Chondrocyte (in vitro differentiated cells): Measurements from ENCODE around the gene UBXN4. TPM values are rescaled to one million over a fixed set of nuclear protein-coding genes. Genes with fewer than 3 reads are reported as not detected.

ENCODE experiments used
- DNase-seq: peaks from one replicate; pipeline ENCODE4 v3.0.0; 2021; ENCODE audit warnings: mixed read lengths, low spot score
- H3K27ac Mint-ChIP-seq: one replicate; pipeline ENCODE4 v1.8.0; 2021; ENCODE audit warnings: mild to moderate bottlenecking, moderate library complexity, mixed read lengths; ENCODE audit not compliant: unreplicated experiment
- H3K27me3 Mint-ChIP-seq: 2 replicates; pipeline ENCODE4 v1.8.0; 2021; ENCODE audit warnings: low read depth, mixed read lengths
- H3K36me3 Mint-ChIP-seq: 2 replicates; pipeline ENCODE4 v1.8.0; 2021; ENCODE audit warnings: low read depth, mixed read lengths
- H3K4me1 Mint-ChIP-seq: 2 replicates; pipeline ENCODE4 v1.8.0; 2021; ENCODE audit warnings: low read depth, mild to moderate bottlenecking, mixed read lengths
- H3K4me3 Mint-ChIP-seq: one replicate; pipeline ENCODE4 v1.8.0; 2021; ENCODE audit warnings: mild to moderate bottlenecking, moderate library complexity, mixed read lengths; ENCODE audit not compliant: unreplicated experiment
- H3K9me3 Mint-ChIP-seq: 2 replicates; pipeline ENCODE4 v1.8.0; 2021; ENCODE audit warnings: low read depth, mixed read lengths
- CTCF ChIP-seq: fragments of 200-600 bp; sonication (generic); IDR thresholded peaks from 2 replicates; pipeline ENCODE4 v1.5.0; 2021; ENCODE audit warnings: antibody characterized with exemption, mild to moderate bottlenecking, moderate library complexity
- total RNA-seq: library from RNA; stranded (reverse); gene quantifications from 3 replicates; pipeline ENCODE4 v1.2.1, GENCODE V29; 2021

Gene UBXN4
- total RNA-seq, 1 donor from 2014 or later = 72.5 TPM

- TF ChIP-seq CTCF = peak; percentile 38
- H3K36me3 Mint-ChIP-seq = peaks cover 12% of the 10 kb centered on the region
- peak overlapping the region; percentile 90 for H3K27ac Mint-ChIP-seq
- H3K27me3 Mint-ChIP-seq = no peaks in the 10 kb centered on the region
- no peak for DNase-seq
- H3K9me3 Mint-ChIP-seq = peaks cover 3% of the 10 kb centered on the region
- no peak overlapping the region for H3K4me3 Mint-ChIP-seq
- peaks cover 44% of the 10 kb centered on the region for H3K4me1 Mint-ChIP-seq
Measured at GRCh38 chr2:135744760-135745314, 3.2 kb downstream of the UBXN4 start.

GRCh38 chr2:135745545-135745944, 3.9 kb downstream of the UBXN4 start:
- Mint-ChIP-seq H3K9me3 (peaks cover 3% of the 10 kb centered on the region), H3K4me3 (no peak overlapping the region), H3K27me3 (no peaks in the 10 kb centered on the region), H3K36me3 (peaks cover 12% of the 10 kb centered on the region), H3K27ac (peak overlapping the region; percentile 90), H3K4me1 (peaks cover 44% of the 10 kb centered on the region)
- no peak for TF ChIP-seq CTCF
- no peak for DNase-seq

GRCh38 chr2:135755573-135755972, 13.9 kb downstream of the UBXN4 start:
- peaks cover 14% of the 10 kb centered on the region for H3K9me3 Mint-ChIP-seq
- no peaks in the 10 kb centered on the region for H3K4me1 Mint-ChIP-seq
- no peak overlapping the region for H3K4me3 Mint-ChIP-seq
- TF ChIP-seq CTCF = no peak
- H3K27ac Mint-ChIP-seq = no peak overlapping the region
- no peaks in the 10 kb centered on the region for H3K27me3 Mint-ChIP-seq
- H3K36me3 Mint-ChIP-seq = peaks cover 38% of the 10 kb centered on the region
- DNase-seq = no peak

- Mint-ChIP-seq H3K4me3 (no peak overlapping the region), H3K36me3 (peaks cover 38% of the 10 kb centered on the region), H3K27ac (no peak overlapping the region), H3K4me1 (no peaks in the 10 kb centered on the region), H3K27me3 (no peaks in the 10 kb centered on the region), H3K9me3 (peaks cover 14% of the 10 kb centered on the region)
- TF ChIP-seq CTCF = no peak
- no peak for DNase-seq
Measured at GRCh38 chr2:135756692-135757091, 15.0 kb downstream of the UBXN4 start.

GRCh38 chr2:135762022-135762421, 20.4 kb downstream of the UBXN4 start:
- no peak overlapping the region for H3K27ac Mint-ChIP-seq
- no peaks in the 10 kb centered on the region for H3K4me1 Mint-ChIP-seq
- no peak overlapping the region for H3K4me3 Mint-ChIP-seq
- peaks cover 24% of the 10 kb centered on the region for H3K36me3 Mint-ChIP-seq
- no peaks in the 10 kb centered on the region for H3K27me3 Mint-ChIP-seq
- no peak for DNase-seq
- peaks cover 4% of the 10 kb centered on the region for H3K9me3 Mint-ChIP-seq
- no peak for TF ChIP-seq CTCF
